HepG2 (cell line): ENCODE measurements around the gene SIGLEC14. TPM values are rescaled to one million over a fixed set of nuclear protein-coding genes. Genes with fewer than 3 reads are reported as not detected.
A peak's percentile ranks its signal among the peaks of the same experiment; 100 is the strongest.

ENCODE experiments used
- ARID2 ChIP-seq: sonication (generic); formaldehyde crosslinking; IDR thresholded peaks from 2 replicates; pipeline ENCODE4 v1.8.1; 2022; ENCODE audit warnings: mild to moderate bottlenecking, missing genetic modification reagents, borderline replicate concordance
- FLYWCH1 ChIP-seq: sonication (generic); formaldehyde crosslinking; IDR thresholded peaks from 2 replicates; pipeline ENCODE4 v1.8.1; 2023; ENCODE audit warnings: mild to moderate bottlenecking, missing genetic modification reagents
- GATAD1 ChIP-seq: IDR thresholded peaks from 2 replicates; pipeline ENCODE4 v1.6.1; 2016; ENCODE audit warnings: missing genetic modification reagents, missing compliant biosample characterization
- IRF1 ChIP-seq: sonication (generic); formaldehyde crosslinking; IDR thresholded peaks from 2 replicates; pipeline ENCODE4 v1.4.0; 2020; ENCODE audit warnings: low read depth, mild to moderate bottlenecking, missing genetic modification reagents
- PHF5A ChIP-seq: IDR thresholded peaks from one replicate; pipeline ENCODE4 v1.6.1; 2018; ENCODE audit warnings: low read depth, missing genetic modification reagents; ENCODE audit not compliant: unreplicated experiment
- PHF8 ChIP-seq: sonication (generic); formaldehyde crosslinking; IDR thresholded peaks from 2 replicates; pipeline ENCODE4 v1.5.0; 2020; ENCODE audit warnings: missing genetic modification reagents
- SYNCRIP ChIP-seq: fragments of 200-400 bp; formaldehyde crosslinking; IDR thresholded peaks from 2 replicates; pipeline ENCODE4 v1.6.1; 2018; ENCODE audit warnings: mild to moderate bottlenecking, low read depth, low read length; ENCODE audit not compliant: insufficient read depth
- WIZ ChIP-seq: sonication (generic); formaldehyde crosslinking; IDR thresholded peaks from 2 replicates; pipeline ENCODE4 v1.5.1; 2020; ENCODE audit warnings: mild to moderate bottlenecking, missing genetic modification reagents
- ZBTB33 ChIP-seq: sonication (generic); formaldehyde crosslinking; IDR thresholded peaks from 2 replicates; pipeline ENCODE4 v1.4.0; 2020; ENCODE audit warnings: missing genetic modification reagents
- ZFYVE20 ChIP-seq: sonication (generic); formaldehyde crosslinking; IDR thresholded peaks from 2 replicates; pipeline ENCODE4 v1.8.0; 2023; ENCODE audit warnings: low read depth, mild to moderate bottlenecking, moderate library complexity, missing genetic modification reagents, borderline replicate concordance
- ZNF281 ChIP-seq: sonication (generic); formaldehyde crosslinking; IDR thresholded peaks from 2 replicates; pipeline ENCODE4 v1.4.0; 2020; ENCODE audit warnings: missing genetic modification reagents, borderline replicate concordance
- ZNF468 ChIP-seq: sonication (generic); formaldehyde crosslinking; IDR thresholded peaks from 2 replicates; pipeline ENCODE4 v1.8.0; 2022; ENCODE audit warnings: mild to moderate bottlenecking, moderate library complexity, missing genetic modification reagents
- ZNF558 ChIP-seq: sonication (generic); formaldehyde crosslinking; IDR thresholded peaks from 2 replicates; pipeline ENCODE4 v1.9.0; 2022; ENCODE audit warnings: mild to moderate bottlenecking, missing genetic modification reagents, borderline replicate concordance
- ZNF883 ChIP-seq: sonication (generic); formaldehyde crosslinking; IDR thresholded peaks from 2 replicates; pipeline ENCODE4 v1.5.1; 2020; ENCODE audit warnings: mild to moderate bottlenecking, missing genetic modification reagents; ENCODE audit errors: not compliant biosample characterization
- ZSCAN12 ChIP-seq: sonication (generic); formaldehyde crosslinking; IDR thresholded peaks from 2 replicates; pipeline ENCODE4 v1.9.0; 2021; ENCODE audit warnings: mild to moderate bottlenecking, missing genetic modification reagents
- ZUFSP ChIP-seq: sonication (generic); formaldehyde crosslinking; IDR thresholded peaks from 2 replicates; pipeline ENCODE4 v1.9.0; 2021; ENCODE audit warnings: missing genetic modification reagents, mild to moderate bottlenecking, borderline replicate concordance
- polyA plus RNA-seq, 8 experiments: library from polyadenylated mRNA; depleted of rRNA in 3 of 8; stranded (reverse) in 7 of 8; unstranded in 1 of 8; fragments of >200 nt; fragmentation: Illumina TruSeq in 4 of 8; extraction: Trizol in 4 of 8; gene quantifications; 2 replicates each; pipeline versions ENCODE4 v1.2.1 to v1.2.3, GENCODE V29; 2011 to 2016; ENCODE audit warnings: low read depth in 4 of 8, missing spikeins in 1 of 8, mixed read lengths in 1 of 8; ENCODE audit not compliant: insufficient read depth in 1 of 8
- total RNA-seq, 5 experiments: library from RNA; depleted of rRNA; stranded (reverse); fragments of >200 nt; fragmentation: Illumina TruSeq; extraction: Trizol; gene quantifications; 2 replicates each; pipeline ENCODE4 v1.2.3, GENCODE V29; 2016; ENCODE audit warnings: low read depth in 1 of 5

The SIGLEC14 gene
- total and polyA plus RNA-seq, 2 of the 13 experiments (the other 11 are each of a cell fraction or from before 2014, with no cell fraction given), result 0.05 to 0.09 TPM

GRCh38 chr19:51593969-51594773 lies 52.5 kb downstream of the SIGLEC14 start (continued):
- TF ChIP-seq ZBTB33 (CRISPR knock-in tag) (no peak), ZNF281 (CRISPR knock-in tag) (no peak), PHF5A (CRISPR knock-in tag) (no peak), ZNF468 (CRISPR knock-in tag) (no peak), ZNF558 (CRISPR knock-in tag) (0 out of 2 replicates have a peak, but pooled peaks have one; percentile 46), GATAD1 (CRISPR knock-in tag) (peak; percentile 68), PHF8 (CRISPR knock-in tag) (peak; percentile 39; the same call in 1 of the 2 replicates), ARID2 (CRISPR knock-in tag) (no peak), ZNF883 (no peak), FLYWCH1 (CRISPR knock-in tag) (no peak), ZUFSP (CRISPR knock-in tag) (no peak), IRF1 (CRISPR knock-in tag) (no peak), SYNCRIP (no peak), ZFYVE20 (no peak), ZSCAN12 (CRISPR knock-in tag) (no peak), WIZ (CRISPR knock-in tag) (no peak)
